ENCODE data around the gene LIN28A. TPM values are rescaled to one million over a fixed set of nuclear protein-coding genes. Genes with fewer than 3 reads are reported as not detected.

LIN28A gene
- total and polyA plus RNA-seq, 4 donors, result not detected

- Histone ChIP-seq H3K4me1 (ENCODE audit: control insufficient read depth in 4 of 4, insufficient read depth in 4 of 4, low read length in 3 of 4) (no peaks in the 10 kb centered on the region), H3K36me3 (ENCODE audit: control insufficient read depth in 4 of 4, insufficient read depth in 3 of 4, low read depth in 1 of 4, low read length in 3 of 4) (no peaks in the 10 kb centered on the region), H3K27ac (ENCODE audit: low read depth in 1 of 2, low read length in 2 of 2) (no peak overlapping the region), H3K9ac (ENCODE audit: low read depth in 1 of 2, low read length in 2 of 2) (no peak overlapping the region), H3K27me3 (ENCODE audit: control insufficient read depth in 4 of 4, insufficient read depth in 4 of 4, low read length in 3 of 4) (no peaks in the 10 kb centered on the region), H3K9me3 (ENCODE audit: control insufficient read depth in 4 of 4, low read length in 3 of 4) (no peaks in the 10 kb centered on the region), H3K4me3 (ENCODE audit: low read depth in 1 of 3, low read length in 3 of 3) (no peak overlapping the region)
- no peak for DNase-seq (ENCODE audit: low spot score)
- WGBS, result 80% methylated on average over 7 of the region's 7 CpGs
- TF ChIP-seq, protein P1, sequence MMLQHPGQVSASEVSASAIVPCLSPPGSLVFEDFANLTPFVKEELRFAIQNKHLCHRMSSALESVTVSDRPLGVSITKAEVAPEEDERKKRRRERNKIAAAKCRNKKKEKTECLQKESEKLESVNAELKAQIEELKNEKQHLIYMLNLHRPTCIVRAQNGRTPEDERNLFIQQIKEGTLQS (IDR thresholded peaks at IDR 0.05), result no peak
- TF ChIP-seq FOXA1 (IDR thresholded peaks at IDR 0.05) (no peak), TAF1 (conservative IDR thresholded peaks at IDR 0.05) (no peak), RXRA (IDR thresholded peaks at IDR 0.05) (no peak), HNF4A (conservative IDR thresholded peaks at IDR 0.05) (no peak), NR2F2 (IDR thresholded peaks at IDR 0.05) (no peak), JUND (IDR thresholded peaks at IDR 0.05) (no peak), HNF4G (IDR thresholded peaks at IDR 0.05) (no peak), RAD21 (IDR thresholded peaks at IDR 0.05) (no peak), MAX (IDR thresholded peaks at IDR 0.05) (no peak), FOXA2 (IDR thresholded peaks at IDR 0.05) (no peak), GABPA (IDR thresholded peaks at IDR 0.05 in 1 of 2, conservative IDR thresholded peaks at IDR 0.05 in 1 of 2) (no peak), EGR1 (IDR thresholded peaks at IDR 0.05; ENCODE audit: low read depth in 2 of 2) (no peak), SP1 (IDR thresholded peaks at IDR 0.05) (no peak), YY1 (IDR thresholded peaks at IDR 0.05) (no peak)
- TF ChIP-seq, protein P2, sequence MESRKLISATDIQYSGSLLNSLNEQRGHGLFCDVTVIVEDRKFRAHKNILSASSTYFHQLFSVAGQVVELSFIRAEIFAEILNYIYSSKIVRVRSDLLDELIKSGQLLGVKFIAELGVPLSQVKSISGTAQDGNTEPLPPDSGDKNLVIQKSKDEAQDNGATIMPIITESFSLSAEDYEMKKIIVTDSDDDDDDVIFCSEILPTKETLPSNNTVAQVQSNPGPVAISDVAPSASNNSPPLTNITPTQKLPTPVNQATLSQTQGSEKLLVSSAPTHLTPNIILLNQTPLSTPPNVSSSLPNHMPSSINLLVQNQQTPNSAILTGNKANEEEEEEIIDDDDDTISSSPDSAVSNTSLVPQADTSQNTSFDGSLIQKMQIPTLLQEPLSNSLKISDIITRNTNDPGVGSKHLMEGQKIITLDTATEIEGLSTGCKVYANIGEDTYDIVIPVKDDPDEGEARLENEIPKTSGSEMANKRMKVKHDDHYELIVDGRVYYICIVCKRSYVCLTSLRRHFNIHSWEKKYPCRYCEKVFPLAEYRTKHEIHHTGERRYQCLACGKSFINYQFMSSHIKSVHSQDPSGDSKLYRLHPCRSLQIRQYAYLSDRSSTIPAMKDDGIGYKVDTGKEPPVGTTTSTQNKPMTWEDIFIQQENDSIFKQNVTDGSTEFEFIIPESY (IDR thresholded peaks at IDR 0.05), result no peak
- TF ChIP-seq, protein P3, sequence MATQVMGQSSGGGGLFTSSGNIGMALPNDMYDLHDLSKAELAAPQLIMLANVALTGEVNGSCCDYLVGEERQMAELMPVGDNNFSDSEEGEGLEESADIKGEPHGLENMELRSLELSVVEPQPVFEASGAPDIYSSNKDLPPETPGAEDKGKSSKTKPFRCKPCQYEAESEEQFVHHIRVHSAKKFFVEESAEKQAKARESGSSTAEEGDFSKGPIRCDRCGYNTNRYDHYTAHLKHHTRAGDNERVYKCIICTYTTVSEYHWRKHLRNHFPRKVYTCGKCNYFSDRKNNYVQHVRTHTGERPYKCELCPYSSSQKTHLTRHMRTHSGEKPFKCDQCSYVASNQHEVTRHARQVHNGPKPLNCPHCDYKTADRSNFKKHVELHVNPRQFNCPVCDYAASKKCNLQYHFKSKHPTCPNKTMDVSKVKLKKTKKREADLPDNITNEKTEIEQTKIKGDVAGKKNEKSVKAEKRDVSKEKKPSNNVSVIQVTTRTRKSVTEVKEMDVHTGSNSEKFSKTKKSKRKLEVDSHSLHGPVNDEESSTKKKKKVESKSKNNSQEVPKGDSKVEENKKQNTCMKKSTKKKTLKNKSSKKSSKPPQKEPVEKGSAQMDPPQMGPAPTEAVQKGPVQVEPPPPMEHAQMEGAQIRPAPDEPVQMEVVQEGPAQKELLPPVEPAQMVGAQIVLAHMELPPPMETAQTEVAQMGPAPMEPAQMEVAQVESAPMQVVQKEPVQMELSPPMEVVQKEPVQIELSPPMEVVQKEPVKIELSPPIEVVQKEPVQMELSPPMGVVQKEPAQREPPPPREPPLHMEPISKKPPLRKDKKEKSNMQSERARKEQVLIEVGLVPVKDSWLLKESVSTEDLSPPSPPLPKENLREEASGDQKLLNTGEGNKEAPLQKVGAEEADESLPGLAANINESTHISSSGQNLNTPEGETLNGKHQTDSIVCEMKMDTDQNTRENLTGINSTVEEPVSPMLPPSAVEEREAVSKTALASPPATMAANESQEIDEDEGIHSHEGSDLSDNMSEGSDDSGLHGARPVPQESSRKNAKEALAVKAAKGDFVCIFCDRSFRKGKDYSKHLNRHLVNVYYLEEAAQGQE (IDR thresholded peaks at IDR 0.05), result no peak
- TF ChIP-seq, protein P4, sequence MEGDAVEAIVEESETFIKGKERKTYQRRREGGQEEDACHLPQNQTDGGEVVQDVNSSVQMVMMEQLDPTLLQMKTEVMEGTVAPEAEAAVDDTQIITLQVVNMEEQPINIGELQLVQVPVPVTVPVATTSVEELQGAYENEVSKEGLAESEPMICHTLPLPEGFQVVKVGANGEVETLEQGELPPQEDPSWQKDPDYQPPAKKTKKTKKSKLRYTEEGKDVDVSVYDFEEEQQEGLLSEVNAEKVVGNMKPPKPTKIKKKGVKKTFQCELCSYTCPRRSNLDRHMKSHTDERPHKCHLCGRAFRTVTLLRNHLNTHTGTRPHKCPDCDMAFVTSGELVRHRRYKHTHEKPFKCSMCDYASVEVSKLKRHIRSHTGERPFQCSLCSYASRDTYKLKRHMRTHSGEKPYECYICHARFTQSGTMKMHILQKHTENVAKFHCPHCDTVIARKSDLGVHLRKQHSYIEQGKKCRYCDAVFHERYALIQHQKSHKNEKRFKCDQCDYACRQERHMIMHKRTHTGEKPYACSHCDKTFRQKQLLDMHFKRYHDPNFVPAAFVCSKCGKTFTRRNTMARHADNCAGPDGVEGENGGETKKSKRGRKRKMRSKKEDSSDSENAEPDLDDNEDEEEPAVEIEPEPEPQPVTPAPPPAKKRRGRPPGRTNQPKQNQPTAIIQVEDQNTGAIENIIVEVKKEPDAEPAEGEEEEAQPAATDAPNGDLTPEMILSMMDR (IDR thresholded peaks at IDR 0.05; ENCODE audit: low read depth, low read length, missing input control), result no peak
Observed at GRCh38 chr1:26388791-26389445, 21.7 kb upstream of the LIN28A start.

Measured in liver (tissue), 9 donors.